Fibroblast of villous mesenchyme (primary cell): ENCODE measurements around the gene SPOCD1. TPM values are rescaled to one million over a fixed set of nuclear protein-coding genes. Genes with fewer than 3 reads are reported as not detected.
A peak's percentile ranks its signal among the peaks of the same experiment; 100 is the strongest.

Source experiments
- DNase-seq: peaks from one replicate; pipeline ENCODE4 v3.0.0-alpha.2; 2010; ENCODE audit warnings: low read depth
- H3K4me3 ChIP-seq: 2 replicates; pipeline ENCODE4 v1.5.1; 2011; ENCODE audit warnings: low read depth, mild to moderate bottlenecking, low read length
- total RNA-seq: library from RNA; depleted of rRNA; stranded (reverse); fragments of >200 nt; gene quantifications from 2 replicates; pipeline ENCODE4 v1.2.3, GENCODE V29; 2012
- TF ChIP-seq, protein P1 (sequence below): IDR thresholded peaks from 2 replicates; pipeline ENCODE4 v1.5.1; 2012; ENCODE audit warnings: low read depth, mild to moderate bottlenecking, low read length; ENCODE audit not compliant: insufficient read depth

The SPOCD1 gene
- total RNA-seq, 1 donor = 62.2 TPM

- no peak for DNase-seq
- H3K4me3 ChIP-seq = no peak overlapping the region
- TF ChIP-seq, protein P1, sequence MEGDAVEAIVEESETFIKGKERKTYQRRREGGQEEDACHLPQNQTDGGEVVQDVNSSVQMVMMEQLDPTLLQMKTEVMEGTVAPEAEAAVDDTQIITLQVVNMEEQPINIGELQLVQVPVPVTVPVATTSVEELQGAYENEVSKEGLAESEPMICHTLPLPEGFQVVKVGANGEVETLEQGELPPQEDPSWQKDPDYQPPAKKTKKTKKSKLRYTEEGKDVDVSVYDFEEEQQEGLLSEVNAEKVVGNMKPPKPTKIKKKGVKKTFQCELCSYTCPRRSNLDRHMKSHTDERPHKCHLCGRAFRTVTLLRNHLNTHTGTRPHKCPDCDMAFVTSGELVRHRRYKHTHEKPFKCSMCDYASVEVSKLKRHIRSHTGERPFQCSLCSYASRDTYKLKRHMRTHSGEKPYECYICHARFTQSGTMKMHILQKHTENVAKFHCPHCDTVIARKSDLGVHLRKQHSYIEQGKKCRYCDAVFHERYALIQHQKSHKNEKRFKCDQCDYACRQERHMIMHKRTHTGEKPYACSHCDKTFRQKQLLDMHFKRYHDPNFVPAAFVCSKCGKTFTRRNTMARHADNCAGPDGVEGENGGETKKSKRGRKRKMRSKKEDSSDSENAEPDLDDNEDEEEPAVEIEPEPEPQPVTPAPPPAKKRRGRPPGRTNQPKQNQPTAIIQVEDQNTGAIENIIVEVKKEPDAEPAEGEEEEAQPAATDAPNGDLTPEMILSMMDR = no peak
Measured at GRCh38 chr1:31801458-31801857, 14.4 kb downstream of the SPOCD1 start.

DNA sequence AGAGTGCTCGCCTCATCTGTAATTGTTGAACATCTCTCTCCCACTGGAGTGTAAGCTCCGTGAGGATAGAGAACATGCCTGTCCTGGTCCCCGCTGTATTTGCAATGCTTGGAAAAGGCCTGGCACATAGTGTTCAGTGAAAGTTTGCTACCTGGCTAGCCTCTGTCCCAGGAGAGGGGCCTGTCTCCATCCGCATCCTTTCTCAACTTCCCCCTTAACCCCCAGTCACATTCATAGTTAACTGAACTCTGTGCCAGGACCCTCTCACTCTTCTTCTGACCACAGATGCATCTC is 15.2 kb downstream of the SPOCD1 start:
- no peak for DNase-seq
- TF ChIP-seq, protein P1 = no peak
- H3K4me3 ChIP-seq = no peak overlapping the region

GRCh38 chr1:31799895-31800673 is 15.7 kb downstream of the SPOCD1 start:
- no peak overlapping the region for H3K4me3 ChIP-seq
- DNase-seq = no peak
- TF ChIP-seq, protein P1 = no peak

DNA sequence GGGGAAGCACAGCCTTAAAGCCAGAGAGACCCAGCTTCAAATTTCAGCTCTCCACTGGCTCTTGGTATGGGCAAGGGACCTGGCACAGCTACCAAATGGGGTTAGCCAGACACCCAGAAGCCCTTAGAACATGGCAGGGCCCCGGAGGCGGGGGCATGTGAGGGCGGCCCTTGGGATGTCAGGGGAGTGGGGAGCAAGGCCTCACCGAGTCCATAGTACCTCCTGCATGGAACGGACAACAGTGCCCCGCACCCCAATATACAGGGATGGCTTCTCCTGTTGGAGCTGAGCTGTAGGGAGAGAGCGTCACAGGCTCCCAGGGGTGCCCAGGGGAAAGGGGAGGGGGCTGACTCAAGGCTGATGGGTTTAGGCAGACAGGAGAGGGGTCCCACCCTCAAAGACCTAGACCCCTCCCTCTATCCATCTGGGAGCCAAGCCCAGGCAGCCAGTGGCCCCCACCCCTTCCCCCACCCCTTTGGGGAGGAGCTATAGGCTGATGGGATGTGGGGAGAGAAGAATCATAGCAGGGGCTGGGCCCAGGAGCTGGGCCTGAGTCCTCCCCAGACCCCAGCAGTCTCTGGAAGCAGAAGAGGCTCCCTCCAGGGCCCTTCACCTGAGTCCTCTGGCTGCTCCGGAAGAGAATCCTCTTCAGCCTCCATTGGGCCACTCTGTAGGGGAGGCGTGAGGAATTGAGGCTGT is 16.5 kb downstream of the SPOCD1 start:
- DNase-seq = no peak
- H3K4me3 ChIP-seq = no peak overlapping the region
- TF ChIP-seq, protein P1 = no peak

- peak; percentile 91 for DNase-seq
- H3K4me3 ChIP-seq = peak overlapping the region; percentile 54
- TF ChIP-seq, protein P1 = no peak
Measured at GRCh38 chr1:31798433-31799195, 17.2 kb downstream of the SPOCD1 start.

DNA sequence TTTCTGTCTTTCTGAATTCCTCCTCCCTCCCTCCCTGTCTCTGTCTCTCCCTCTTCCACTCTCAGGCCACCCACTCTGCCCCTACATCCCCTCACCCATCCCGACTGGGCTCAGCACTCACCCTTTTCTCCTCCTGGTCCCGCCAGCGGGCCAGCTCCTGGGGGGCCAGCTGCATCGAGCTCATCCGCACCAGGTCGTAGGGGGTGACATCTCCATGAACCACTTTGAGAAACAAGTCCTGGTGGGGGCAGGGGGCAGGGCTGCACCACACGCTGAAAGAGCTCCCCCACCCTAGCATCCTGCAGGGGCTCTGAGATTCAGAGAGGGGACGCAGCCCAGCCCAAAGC is 17.8 kb downstream of the SPOCD1 start:
- TF ChIP-seq, protein P1 = no peak
- no peak for DNase-seq
- H3K4me3 ChIP-seq = peak overlapping the region; percentile 54
